Measurements from ENCODE around the gene SLC9A3.
A peak's percentile ranks its signal among the peaks of the same experiment; 100 is the strongest.

The SLC9A3 gene

GRCh38 chr5:464446-464842 lies 59.8 kb downstream of the SLC9A3 start:
- H3K4me3 ChIP-seq, result no peak overlapping the region
- peaks cover 15% of the 10 kb centered on the region for H3K4me1 ChIP-seq
- peaks cover 41% of the 10 kb centered on the region for H4K20me1 ChIP-seq
- no peak overlapping the region for H3K27ac ChIP-seq
- no peaks in the 10 kb centered on the region for H3K9me3 ChIP-seq
- no peaks in the 10 kb centered on the region for H3K27me3 ChIP-seq
- H3K4me2 ChIP-seq, result peak overlapping the region; percentile 58
- H3K9ac ChIP-seq, result no peak overlapping the region
- no peak for TF ChIP-seq Cebpa-rat (IDR thresholded peaks at IDR 0.05)
- peaks cover 84% of the 10 kb centered on the region for H3K36me3 ChIP-seq

GRCh38 chr5:463952-464351 lies 60.3 kb downstream of the SLC9A3 start:
- Histone ChIP-seq H3K9ac (no peak overlapping the region), H3K9me3 (no peaks in the 10 kb centered on the region), H3K27me3 (no peaks in the 10 kb centered on the region), H4K20me1 (peaks cover 42% of the 10 kb centered on the region), H3K4me3 (no peak overlapping the region), H3K27ac (no peak overlapping the region), H3K36me3 (peaks cover 84% of the 10 kb centered on the region), H3K4me1 (peaks cover 15% of the 10 kb centered on the region), H3K4me2 (peak overlapping the region; percentile 58)
- no peak for TF ChIP-seq Cebpa-rat (IDR thresholded peaks at IDR 0.05)

GRCh38 chr5:463301-463700 lies 60.9 kb downstream of the SLC9A3 start:
- Histone ChIP-seq H3K27me3 (no peaks in the 10 kb centered on the region), H3K9ac (no peak overlapping the region), H3K36me3 (peaks cover 84% of the 10 kb centered on the region), H3K4me3 (no peak overlapping the region), H3K9me3 (no peaks in the 10 kb centered on the region), H3K4me1 (peaks cover 15% of the 10 kb centered on the region), H3K27ac (no peak overlapping the region), H3K4me2 (no peak overlapping the region), H4K20me1 (peaks cover 48% of the 10 kb centered on the region)
- no peak for TF ChIP-seq Cebpa-rat (IDR thresholded peaks at IDR 0.05)

GRCh38 chr5:462051-462481 lies 62.2 kb downstream of the SLC9A3 start:
- Histone ChIP-seq H3K4me3 (no peak overlapping the region), H3K9ac (no peak overlapping the region), H3K4me1 (peaks cover 15% of the 10 kb centered on the region), H3K27me3 (no peaks in the 10 kb centered on the region), H4K20me1 (peaks cover 60% of the 10 kb centered on the region), H3K9me3 (no peaks in the 10 kb centered on the region), H3K27ac (no peak overlapping the region), H3K36me3 (peaks cover 94% of the 10 kb centered on the region), H3K4me2 (no peak overlapping the region)
- no peak for TF ChIP-seq Cebpa-rat (IDR thresholded peaks at IDR 0.05)

- H3K4me3 ChIP-seq, result no peak overlapping the region
- no peak overlapping the region for H3K27ac ChIP-seq
- H3K4me2 ChIP-seq, result no peak overlapping the region
- peaks cover 76% of the 10 kb centered on the region for H4K20me1 ChIP-seq
- TF ChIP-seq Cebpa-rat (IDR thresholded peaks at IDR 0.05), result no peak
- H3K9me3 ChIP-seq, result no peaks in the 10 kb centered on the region
- peaks cover 94% of the 10 kb centered on the region for H3K36me3 ChIP-seq
- H3K27me3 ChIP-seq, result no peaks in the 10 kb centered on the region
- H3K9ac ChIP-seq, result no peak overlapping the region
- peaks cover 15% of the 10 kb centered on the region for H3K4me1 ChIP-seq
Measured at GRCh38 chr5:460273-460625, 64.0 kb downstream of the SLC9A3 start.

GRCh38 chr5:459562-460272 lies 64.5 kb downstream of the SLC9A3 start:
- Histone ChIP-seq H3K36me3 (peaks cover 94% of the 10 kb centered on the region), H3K9ac (no peak overlapping the region), H3K9me3 (no peaks in the 10 kb centered on the region), H3K27ac (no peak overlapping the region), H3K4me2 (no peak overlapping the region), H3K4me3 (no peak overlapping the region), H3K4me1 (peaks cover 11% of the 10 kb centered on the region), H3K27me3 (no peaks in the 10 kb centered on the region), H4K20me1 (peaks cover 76% of the 10 kb centered on the region)
- no peak for TF ChIP-seq Cebpa-rat (IDR thresholded peaks at IDR 0.05)

- Histone ChIP-seq H3K9me3 (no peaks in the 10 kb centered on the region), H3K27me3 (no peaks in the 10 kb centered on the region), H4K20me1 (peaks cover 76% of the 10 kb centered on the region), H3K9ac (no peak overlapping the region), H3K4me3 (no peak overlapping the region), H3K36me3 (peaks cover 93% of the 10 kb centered on the region), H3K4me2 (no peak overlapping the region), H3K27ac (no peak overlapping the region), H3K4me1 (peaks cover 8% of the 10 kb centered on the region)
- TF ChIP-seq Cebpa-rat (IDR thresholded peaks at IDR 0.05), result no peak
Measured at GRCh38 chr5:458547-459353, 65.5 kb downstream of the SLC9A3 start.

GRCh38 chr5:457195-457961 lies 66.9 kb downstream of the SLC9A3 start:
- no peaks in the 10 kb centered on the region for H3K27me3 ChIP-seq
- no peak overlapping the region for H3K4me3 ChIP-seq
- H3K27ac ChIP-seq, result no peak overlapping the region
- H3K4me2 ChIP-seq, result no peak overlapping the region
- H4K20me1 ChIP-seq, result peaks cover 82% of the 10 kb centered on the region
- H3K4me1 ChIP-seq, result peaks cover 20% of the 10 kb centered on the region
- TF ChIP-seq Cebpa-rat (IDR thresholded peaks at IDR 0.05), result no peak
- H3K9me3 ChIP-seq, result peaks cover 4% of the 10 kb centered on the region; the same call in 1 of the 2 replicates
- peaks cover 96% of the 10 kb centered on the region for H3K36me3 ChIP-seq
- H3K9ac ChIP-seq, result no peak overlapping the region

GRCh38 chr5:456351-457194 lies 67.7 kb downstream of the SLC9A3 start:
- no peak for TF ChIP-seq Cebpa-rat (IDR thresholded peaks at IDR 0.05)
- Histone ChIP-seq H3K27me3 (no peaks in the 10 kb centered on the region), H3K36me3 (peaks cover 96% of the 10 kb centered on the region), H3K27ac (no peak overlapping the region), H3K4me1 (peaks cover 21% of the 10 kb centered on the region), H4K20me1 (peaks cover 83% of the 10 kb centered on the region), H3K9me3 (peaks cover 12% of the 10 kb centered on the region), H3K9ac (no peak overlapping the region), H3K4me3 (no peak overlapping the region), H3K4me2 (no peak overlapping the region)

All from BLaER1 (cell line).